ENCODE data around the gene UQCC2.

The UQCC2 gene

DNA sequence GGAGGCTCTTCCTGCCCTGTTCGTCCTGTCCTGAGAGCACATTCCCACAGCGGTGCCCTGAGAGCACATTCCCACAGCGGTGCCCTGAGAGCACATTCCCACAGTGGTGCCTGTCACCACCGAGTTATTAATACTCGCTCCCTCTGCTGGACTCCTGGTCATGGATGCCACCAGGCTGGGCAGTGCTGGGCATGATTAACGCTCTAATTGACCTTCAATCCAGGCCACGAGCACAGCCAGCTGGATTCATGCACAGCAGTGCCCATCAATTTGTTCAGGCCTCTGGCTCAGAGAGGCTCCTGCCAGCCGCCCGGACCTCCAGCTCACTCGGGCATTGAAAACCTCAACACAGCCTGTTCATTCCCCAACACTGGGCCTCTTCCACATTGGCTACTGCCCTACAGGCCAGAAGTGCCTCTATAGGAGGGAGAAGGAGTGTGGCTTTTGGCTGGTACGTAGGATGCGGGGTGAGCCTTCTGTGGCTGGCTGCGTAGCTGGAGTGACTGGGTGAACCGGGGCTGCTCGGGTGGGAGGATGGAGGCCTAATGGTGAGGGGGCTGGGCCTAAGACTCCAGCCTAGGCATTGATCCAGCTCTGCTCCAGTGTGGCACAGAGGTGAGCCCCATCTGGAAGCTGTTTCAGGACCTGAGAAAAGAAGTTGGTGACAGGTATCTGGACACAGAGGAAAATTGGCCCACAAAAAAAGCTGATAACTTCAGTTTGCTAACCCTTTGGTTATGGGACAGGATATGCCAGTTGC, 25.9 kb upstream of the UQCC2 start:
- TF ChIP-seq, protein P1, sequence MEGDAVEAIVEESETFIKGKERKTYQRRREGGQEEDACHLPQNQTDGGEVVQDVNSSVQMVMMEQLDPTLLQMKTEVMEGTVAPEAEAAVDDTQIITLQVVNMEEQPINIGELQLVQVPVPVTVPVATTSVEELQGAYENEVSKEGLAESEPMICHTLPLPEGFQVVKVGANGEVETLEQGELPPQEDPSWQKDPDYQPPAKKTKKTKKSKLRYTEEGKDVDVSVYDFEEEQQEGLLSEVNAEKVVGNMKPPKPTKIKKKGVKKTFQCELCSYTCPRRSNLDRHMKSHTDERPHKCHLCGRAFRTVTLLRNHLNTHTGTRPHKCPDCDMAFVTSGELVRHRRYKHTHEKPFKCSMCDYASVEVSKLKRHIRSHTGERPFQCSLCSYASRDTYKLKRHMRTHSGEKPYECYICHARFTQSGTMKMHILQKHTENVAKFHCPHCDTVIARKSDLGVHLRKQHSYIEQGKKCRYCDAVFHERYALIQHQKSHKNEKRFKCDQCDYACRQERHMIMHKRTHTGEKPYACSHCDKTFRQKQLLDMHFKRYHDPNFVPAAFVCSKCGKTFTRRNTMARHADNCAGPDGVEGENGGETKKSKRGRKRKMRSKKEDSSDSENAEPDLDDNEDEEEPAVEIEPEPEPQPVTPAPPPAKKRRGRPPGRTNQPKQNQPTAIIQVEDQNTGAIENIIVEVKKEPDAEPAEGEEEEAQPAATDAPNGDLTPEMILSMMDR (IDR thresholded peaks at IDR 0.05; ENCODE audit: extremely low read depth, missing control alignments), result no peak
- no peak for DNase-seq (ENCODE audit: low spot score)

- no peak for DNase-seq (ENCODE audit: low spot score)
- TF ChIP-seq, protein P1 (IDR thresholded peaks at IDR 0.05; ENCODE audit: extremely low read depth, missing control alignments), result no peak
These were observed 23.7 kb upstream of the UQCC2 start for GRCh38 chr6:33735216-33735615.

DNA sequence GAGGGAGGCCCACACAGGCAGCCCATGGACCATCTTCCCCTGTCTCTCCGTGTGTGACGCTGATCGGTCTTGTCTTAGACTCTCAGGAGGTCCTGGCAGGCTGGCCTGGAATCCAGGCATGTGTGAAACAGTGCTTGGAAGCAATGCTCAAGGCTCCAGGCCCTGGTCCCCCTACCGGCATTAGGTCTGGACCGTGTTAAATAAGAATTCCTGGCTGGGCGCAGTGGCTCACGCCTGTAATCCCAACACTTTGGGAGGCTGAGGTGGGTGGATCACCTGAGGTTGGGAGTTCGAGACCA, 22.2 kb upstream of the UQCC2 start:
- no peak for DNase-seq (ENCODE audit: low spot score)
- TF ChIP-seq, protein P1 (IDR thresholded peaks at IDR 0.05; ENCODE audit: extremely low read depth, missing control alignments), result no peak

GRCh38 chr6:33732817-33733708, 21.6 kb upstream of the UQCC2 start:
- TF ChIP-seq, protein P1 (IDR thresholded peaks at IDR 0.05; ENCODE audit: extremely low read depth, missing control alignments), result no peak
- no peak for DNase-seq (ENCODE audit: low spot score)

DNA sequence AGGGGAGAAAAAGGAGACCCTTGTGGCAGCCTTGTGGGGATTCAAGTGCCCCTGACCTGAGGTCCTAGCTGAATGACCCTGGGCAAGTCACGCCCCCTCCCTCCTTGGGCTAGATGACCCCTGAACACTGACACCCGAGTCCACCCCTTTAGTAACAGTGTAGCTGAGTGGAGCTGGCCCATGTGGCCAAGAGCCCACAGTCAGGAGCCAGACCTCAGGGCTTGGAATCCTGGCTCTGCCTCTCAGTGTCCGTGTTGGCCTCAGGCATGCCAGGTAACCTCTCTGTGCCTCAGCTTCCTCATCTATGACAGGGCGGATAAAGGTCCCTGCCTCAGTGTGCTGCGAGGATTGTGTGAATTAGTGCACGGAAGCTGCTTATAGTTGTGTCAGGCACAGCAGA, 20.9 kb upstream of the UQCC2 start:
- TF ChIP-seq, protein P1 (IDR thresholded peaks at IDR 0.05; ENCODE audit: extremely low read depth, missing control alignments), result no peak

DNA sequence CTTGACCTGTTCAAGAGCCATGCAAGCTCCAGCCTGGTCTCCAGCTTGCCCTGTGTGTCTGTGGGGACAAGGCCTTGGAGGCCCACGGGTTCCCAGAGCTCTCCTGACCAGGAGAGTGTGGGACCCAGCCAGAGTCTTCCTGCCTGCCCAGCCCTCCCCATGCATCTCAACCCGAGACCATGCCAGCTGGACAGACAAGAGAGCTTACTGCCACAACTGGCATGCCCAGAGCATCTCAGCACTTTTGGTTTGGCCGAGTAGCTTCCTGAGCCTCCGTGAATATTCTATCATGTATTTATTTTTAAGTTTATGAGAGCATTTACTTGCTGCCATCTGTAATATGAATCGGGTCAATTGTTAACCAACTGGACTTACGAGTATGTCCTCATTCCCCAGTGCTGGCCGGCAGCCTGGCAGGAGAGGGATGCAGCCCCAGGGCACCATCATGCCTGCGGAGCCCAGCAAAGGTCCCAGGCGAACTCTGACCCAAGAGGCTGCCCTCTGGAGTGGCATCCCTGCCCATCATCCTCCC, 20.3 kb upstream of the UQCC2 start:
- TF ChIP-seq, protein P1 (IDR thresholded peaks at IDR 0.05; ENCODE audit: extremely low read depth, missing control alignments), result no peak
- DNase-seq (ENCODE audit: low spot score), result no peak

More for the DNA sequence above, 20.9 kb upstream of the UQCC2 start:
- no peak for DNase-seq (ENCODE audit: low spot score)

- no peak for DNase-seq (ENCODE audit: low spot score)
- TF ChIP-seq, protein P1 (IDR thresholded peaks at IDR 0.05; ENCODE audit: extremely low read depth, missing control alignments), result no peak
These were observed 19.5 kb upstream of the UQCC2 start for GRCh38 chr6:33731035-33731434.
